ENCODE measurements around the gene TBC1D10B.

TBC1D10B gene

GRCh38 chr16:30369938-30370455, 297 bp downstream of the TBC1D10B start:
- peak overlapping the region; percentile 85 for H3K27ac Mint-ChIP-seq
- peaks cover 47% of the 10 kb centered on the region for H3K4me1 Mint-ChIP-seq
- no peaks in the 10 kb centered on the region for H3K9me3 Mint-ChIP-seq
- peaks cover 17% of the 10 kb centered on the region for H3K36me3 Mint-ChIP-seq
- no peaks in the 10 kb centered on the region for H3K27me3 Mint-ChIP-seq
- peak overlapping the region; percentile 79 for H3K4me3 Mint-ChIP-seq
- peak; percentile 10 for ATAC-seq

GRCh38 chr16:30369091-30369937, 980 bp downstream of the TBC1D10B start:
- no peak for ATAC-seq
- H3K27me3 Mint-ChIP-seq: no peaks in the 10 kb centered on the region
- H3K9me3 Mint-ChIP-seq: no peaks in the 10 kb centered on the region
- peaks cover 47% of the 10 kb centered on the region for H3K4me1 Mint-ChIP-seq
- peak overlapping the region; percentile 48 for H3K27ac Mint-ChIP-seq
- peaks cover 23% of the 10 kb centered on the region for H3K36me3 Mint-ChIP-seq
- H3K4me3 Mint-ChIP-seq: peak overlapping the region; percentile 79

GRCh38 chr16:30368792-30369090, 1.6 kb downstream of the TBC1D10B start:
- no peak for ATAC-seq
- Mint-ChIP-seq H3K27ac (peak overlapping the region; percentile 48), H3K4me3 (peak overlapping the region; percentile 79), H3K9me3 (no peaks in the 10 kb centered on the region), H3K27me3 (no peaks in the 10 kb centered on the region), H3K4me1 (peaks cover 47% of the 10 kb centered on the region), H3K36me3 (peaks cover 25% of the 10 kb centered on the region)

GRCh38 chr16:30368122-30368791, 2.0 kb downstream of the TBC1D10B start:
- peaks cover 47% of the 10 kb centered on the region for H3K4me1 Mint-ChIP-seq
- peak overlapping the region; percentile 79 for H3K4me3 Mint-ChIP-seq
- H3K9me3 Mint-ChIP-seq: no peaks in the 10 kb centered on the region
- H3K36me3 Mint-ChIP-seq: peaks cover 30% of the 10 kb centered on the region
- H3K27ac Mint-ChIP-seq: peak overlapping the region; percentile 48
- no peak for ATAC-seq
- no peaks in the 10 kb centered on the region for H3K27me3 Mint-ChIP-seq

- Mint-ChIP-seq H3K4me1 (peaks cover 47% of the 10 kb centered on the region), H3K9me3 (no peaks in the 10 kb centered on the region), H3K36me3 (peaks cover 36% of the 10 kb centered on the region), H3K27ac (peak overlapping the region; percentile 43), H3K4me3 (peak overlapping the region; percentile 79), H3K27me3 (no peaks in the 10 kb centered on the region)
- ATAC-seq: no peak
Observed at GRCh38 chr16:30367349-30368009, 2.8 kb downstream of the TBC1D10B start.

GRCh38 chr16:30366511-30366910, 3.8 kb downstream of the TBC1D10B start:
- H3K4me1 Mint-ChIP-seq: peaks cover 39% of the 10 kb centered on the region
- H3K9me3 Mint-ChIP-seq: no peaks in the 10 kb centered on the region
- ATAC-seq: no peak
- no peaks in the 10 kb centered on the region for H3K27me3 Mint-ChIP-seq
- H3K36me3 Mint-ChIP-seq: peaks cover 40% of the 10 kb centered on the region
- H3K27ac Mint-ChIP-seq: no peak overlapping the region
- H3K4me3 Mint-ChIP-seq: no peak overlapping the region

- peaks cover 34% of the 10 kb centered on the region for H3K4me1 Mint-ChIP-seq
Observed at GRCh38 chr16:30365200-30365599, 5.1 kb downstream of the TBC1D10B start.

GRCh38 chr16:30361180-30361579, 9.1 kb downstream of the TBC1D10B start:
- H3K4me1 Mint-ChIP-seq: peaks cover 18% of the 10 kb centered on the region
- H3K4me3 Mint-ChIP-seq: no peak overlapping the region
- ATAC-seq: no peak
- no peaks in the 10 kb centered on the region for H3K27me3 Mint-ChIP-seq
- no peaks in the 10 kb centered on the region for H3K9me3 Mint-ChIP-seq
- H3K36me3 Mint-ChIP-seq: peaks cover 61% of the 10 kb centered on the region
- no peak overlapping the region for H3K27ac Mint-ChIP-seq

More at GRCh38 chr16:30365200-30365599, 5.1 kb downstream of the TBC1D10B start:
- H3K9me3 Mint-ChIP-seq: no peaks in the 10 kb centered on the region
- H3K36me3 Mint-ChIP-seq: peaks cover 52% of the 10 kb centered on the region
- no peak overlapping the region for H3K27ac Mint-ChIP-seq
- no peak overlapping the region for H3K4me3 Mint-ChIP-seq
- no peaks in the 10 kb centered on the region for H3K27me3 Mint-ChIP-seq
- no peak for ATAC-seq

GRCh38 chr16:30359871-30360170, 10.5 kb downstream of the TBC1D10B start:
- Mint-ChIP-seq H3K9me3 (no peaks in the 10 kb centered on the region), H3K27me3 (no peaks in the 10 kb centered on the region), H3K4me3 (no peak overlapping the region), H3K4me1 (peaks cover 24% of the 10 kb centered on the region), H3K36me3 (peaks cover 53% of the 10 kb centered on the region), H3K27ac (no peak overlapping the region)
- ATAC-seq: no peak

GRCh38 chr16:30358990-30359870, 11.1 kb downstream of the TBC1D10B start:
- no peaks in the 10 kb centered on the region for H3K9me3 Mint-ChIP-seq
- no peaks in the 10 kb centered on the region for H3K27me3 Mint-ChIP-seq
- no peak overlapping the region for H3K4me3 Mint-ChIP-seq
- H3K27ac Mint-ChIP-seq: no peak overlapping the region
- peaks cover 29% of the 10 kb centered on the region for H3K4me1 Mint-ChIP-seq
- ATAC-seq: no peak
- H3K36me3 Mint-ChIP-seq: peaks cover 54% of the 10 kb centered on the region

GRCh38 chr16:30358577-30358936, 11.7 kb downstream of the TBC1D10B start:
- H3K4me1 Mint-ChIP-seq: peaks cover 36% of the 10 kb centered on the region
- no peaks in the 10 kb centered on the region for H3K9me3 Mint-ChIP-seq
- H3K27me3 Mint-ChIP-seq: no peaks in the 10 kb centered on the region
- no peak overlapping the region for H3K4me3 Mint-ChIP-seq
- peaks cover 57% of the 10 kb centered on the region for H3K36me3 Mint-ChIP-seq
- ATAC-seq: no peak
- no peak overlapping the region for H3K27ac Mint-ChIP-seq

GRCh38 chr16:30357715-30358576, 12.3 kb downstream of the TBC1D10B start:
- no peak for ATAC-seq
- Mint-ChIP-seq H3K36me3 (peaks cover 57% of the 10 kb centered on the region), H3K9me3 (no peaks in the 10 kb centered on the region), H3K4me3 (no peak overlapping the region), H3K27me3 (no peaks in the 10 kb centered on the region), H3K4me1 (peaks cover 42% of the 10 kb centered on the region), H3K27ac (peak overlapping the region; percentile 95)

- no peak for ATAC-seq
- Mint-ChIP-seq H3K4me3 (no peak overlapping the region), H3K4me1 (peaks cover 46% of the 10 kb centered on the region), H3K27me3 (no peaks in the 10 kb centered on the region), H3K27ac (peak overlapping the region; percentile 95), H3K36me3 (peaks cover 58% of the 10 kb centered on the region), H3K9me3 (no peaks in the 10 kb centered on the region)
Observed at GRCh38 chr16:30357085-30357714, 13.1 kb downstream of the TBC1D10B start.
